Measurements from ENCODE around the gene FIBCD1.

The FIBCD1 gene

DNA sequence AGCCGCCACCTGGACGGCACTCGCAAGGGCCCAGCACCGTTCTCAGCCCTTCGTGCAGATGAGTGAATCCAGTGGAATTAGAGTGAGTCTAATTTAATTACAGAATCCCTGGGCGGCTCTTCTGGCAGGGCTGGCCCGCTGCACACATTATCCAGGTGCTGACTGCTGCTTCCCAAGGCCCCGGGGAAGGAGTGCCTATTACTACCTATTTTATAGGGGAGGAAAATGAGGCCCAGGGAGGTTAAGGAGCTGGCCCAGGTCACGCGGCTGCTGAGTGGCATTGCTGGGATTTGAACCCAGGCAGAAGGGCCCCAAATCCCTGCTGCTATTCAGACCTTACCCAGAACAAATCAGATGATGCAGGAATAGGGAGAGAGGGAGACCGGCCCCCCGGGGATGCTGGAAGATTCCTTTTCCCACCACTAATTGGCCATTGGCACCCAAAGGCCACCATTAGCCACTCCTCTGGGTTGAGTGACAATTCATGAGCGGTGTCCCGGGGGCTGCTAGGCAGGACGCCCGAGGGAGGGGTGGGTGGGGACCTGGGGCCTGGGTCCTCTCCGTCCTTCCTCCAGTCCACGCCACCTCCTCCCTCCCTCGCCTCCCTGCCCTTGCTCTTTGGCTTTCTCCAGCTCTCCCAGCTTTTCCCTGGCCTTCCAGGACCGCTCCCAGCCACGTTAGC is 32.2 kb downstream of the FIBCD1 start:
- DNase-seq (ENCODE audit: low spot score): no peak

GRCh38 chr9:130905902-130906734 is 32.9 kb downstream of the FIBCD1 start:
- DNase-seq (ENCODE audit: low spot score): no peak

DNA sequence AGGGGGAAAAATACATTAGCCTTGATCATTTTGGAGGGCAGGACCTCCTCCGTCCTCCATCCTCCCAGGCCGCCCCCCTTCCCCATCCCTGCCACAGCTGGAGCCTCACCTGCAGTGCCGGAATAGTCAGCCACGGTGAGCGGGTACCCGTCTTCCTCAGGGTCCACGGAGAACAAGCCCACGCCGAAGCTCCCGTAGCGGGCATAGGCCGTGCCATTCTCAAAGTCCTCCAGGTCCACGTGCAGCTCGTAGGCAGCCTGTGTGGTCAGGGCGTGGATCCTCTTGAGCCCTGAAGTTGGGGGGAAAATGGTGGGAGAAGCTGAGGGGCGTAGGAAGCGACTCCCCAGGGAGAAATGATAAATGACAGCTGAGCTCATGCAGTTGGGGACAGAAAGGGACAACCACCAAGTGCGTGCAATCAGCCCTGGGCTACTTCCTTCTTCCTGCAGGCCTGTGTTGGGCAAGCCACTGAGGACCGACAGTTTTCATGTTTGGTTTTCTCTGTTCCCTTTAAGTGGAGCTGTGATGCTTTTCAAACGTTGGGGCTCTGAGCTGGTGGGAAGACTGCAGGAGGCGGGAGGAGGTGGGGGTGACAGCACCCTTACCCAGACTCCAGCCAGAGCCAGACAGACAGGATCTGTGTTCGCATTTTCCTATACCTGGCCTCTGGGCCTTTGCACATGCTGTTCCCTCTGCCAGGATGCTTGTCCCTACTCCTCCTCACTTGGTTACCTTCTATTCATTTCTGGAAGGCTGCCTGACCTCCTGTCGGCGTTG is 33.7 kb downstream of the FIBCD1 start:
- no peak for DNase-seq (ENCODE audit: low spot score)

- no peak for DNase-seq (ENCODE audit: low spot score)
Measured at GRCh38 chr9:130904070-130905044, 34.7 kb downstream of the FIBCD1 start.

DNA sequence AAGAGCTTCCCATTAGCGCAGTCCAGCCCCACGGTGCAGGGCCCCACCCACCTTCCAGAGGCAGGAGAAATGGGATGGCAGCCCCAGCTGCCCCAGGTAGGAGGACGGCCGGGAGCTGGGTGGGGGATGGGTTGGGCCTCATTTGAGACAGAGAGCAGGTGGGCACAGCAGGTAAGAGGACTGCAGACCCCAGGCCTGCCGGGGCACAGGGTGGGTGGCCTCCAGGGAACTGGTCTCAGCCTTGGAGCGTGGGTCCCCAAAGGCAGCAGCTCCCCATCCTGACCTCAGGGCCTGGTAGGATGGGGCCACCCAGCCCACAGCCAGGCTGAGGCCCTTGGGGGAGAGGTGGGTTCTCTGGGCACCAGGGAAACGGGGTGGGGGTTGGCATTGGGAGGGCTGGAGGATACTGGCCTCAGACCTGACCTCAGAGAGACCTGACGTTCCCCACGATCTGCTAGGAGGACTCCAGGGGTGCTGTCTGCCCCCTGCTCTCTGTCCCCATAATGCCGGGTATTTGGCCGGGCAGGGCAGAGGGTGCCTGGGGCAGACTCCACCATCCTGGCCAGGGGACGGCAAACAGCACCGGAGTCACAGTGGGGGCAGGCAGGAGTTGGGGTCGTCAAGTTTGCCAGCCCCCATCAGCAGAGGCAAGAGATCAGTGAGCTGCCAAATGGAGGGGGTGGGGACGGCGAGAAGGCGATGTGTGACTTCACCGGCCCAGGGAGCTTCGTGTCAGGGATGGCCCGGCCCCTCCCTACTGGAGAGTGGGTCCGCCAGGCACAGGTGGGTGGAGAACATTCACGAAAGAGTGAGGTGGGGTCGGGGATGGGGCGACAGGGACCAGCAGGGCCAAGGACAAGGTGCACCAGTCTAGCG is 35.6 kb downstream of the FIBCD1 start:
- no peak for DNase-seq (ENCODE audit: low spot score)

GRCh38 chr9:130902204-130903185 is 36.6 kb downstream of the FIBCD1 start:
- no peak for DNase-seq (ENCODE audit: low spot score)

- DNase-seq (ENCODE audit: low spot score): no peak
Measured at GRCh38 chr9:130901498-130902203, 37.4 kb downstream of the FIBCD1 start.

GRCh38 chr9:130900701-130901497 is 38.1 kb downstream of the FIBCD1 start:
- no peak for DNase-seq (ENCODE audit: low spot score)

DNA sequence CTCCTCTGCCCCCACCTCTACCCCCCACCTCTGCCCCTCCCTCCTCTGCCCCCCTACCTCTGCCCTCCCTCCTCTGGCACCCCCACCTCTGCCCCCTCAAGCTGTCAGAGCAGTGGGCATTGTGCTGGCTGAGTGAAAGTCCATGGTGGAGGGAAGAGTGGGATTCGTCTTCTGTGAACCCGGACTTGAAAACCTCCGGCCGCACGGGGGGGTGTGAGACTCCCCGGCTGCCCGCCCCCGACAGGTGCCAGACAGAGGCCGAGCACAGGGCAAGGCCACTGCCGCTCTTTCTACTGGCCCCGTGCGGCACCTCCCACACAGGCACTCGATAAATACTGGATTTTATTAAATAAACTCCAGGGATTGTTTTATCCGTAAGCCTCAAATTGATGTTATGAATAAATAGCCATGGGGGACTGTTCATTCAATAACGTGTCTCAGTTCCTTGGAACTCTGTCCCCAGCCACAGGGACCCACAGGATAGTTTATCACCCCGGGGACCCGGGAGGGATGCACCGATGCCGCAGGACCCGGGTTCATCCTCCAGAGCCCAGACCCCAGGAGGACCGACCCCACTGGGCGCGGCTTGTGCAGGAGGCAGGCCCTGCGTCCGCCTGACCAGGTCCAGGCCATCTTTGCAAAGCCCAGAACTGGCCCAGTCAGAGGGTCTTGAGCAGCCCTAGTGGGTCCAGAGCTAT is 39.8 kb downstream of the FIBCD1 start:
- no peak for DNase-seq (ENCODE audit: low spot score)

DNA sequence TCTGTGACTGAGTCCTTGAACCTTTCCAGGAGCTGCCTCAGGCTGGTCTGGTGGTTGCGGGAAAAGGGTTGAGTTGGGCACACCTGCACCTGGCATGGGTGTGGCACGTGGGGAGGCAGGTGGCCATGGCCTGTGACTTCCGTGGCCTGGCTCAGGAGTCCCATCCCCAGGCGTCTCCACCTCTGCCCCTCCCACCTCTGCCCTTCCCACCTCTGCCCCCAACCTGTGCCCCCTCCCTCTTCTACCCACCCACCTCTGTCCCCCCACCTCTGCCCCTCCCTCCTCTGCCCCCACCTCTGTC is 40.5 kb downstream of the FIBCD1 start:
- no peak for DNase-seq (ENCODE audit: low spot score)

GRCh38 chr9:130897848-130898551 is 41.0 kb downstream of the FIBCD1 start:
- DNase-seq (ENCODE audit: low spot score): no peak

DNA sequence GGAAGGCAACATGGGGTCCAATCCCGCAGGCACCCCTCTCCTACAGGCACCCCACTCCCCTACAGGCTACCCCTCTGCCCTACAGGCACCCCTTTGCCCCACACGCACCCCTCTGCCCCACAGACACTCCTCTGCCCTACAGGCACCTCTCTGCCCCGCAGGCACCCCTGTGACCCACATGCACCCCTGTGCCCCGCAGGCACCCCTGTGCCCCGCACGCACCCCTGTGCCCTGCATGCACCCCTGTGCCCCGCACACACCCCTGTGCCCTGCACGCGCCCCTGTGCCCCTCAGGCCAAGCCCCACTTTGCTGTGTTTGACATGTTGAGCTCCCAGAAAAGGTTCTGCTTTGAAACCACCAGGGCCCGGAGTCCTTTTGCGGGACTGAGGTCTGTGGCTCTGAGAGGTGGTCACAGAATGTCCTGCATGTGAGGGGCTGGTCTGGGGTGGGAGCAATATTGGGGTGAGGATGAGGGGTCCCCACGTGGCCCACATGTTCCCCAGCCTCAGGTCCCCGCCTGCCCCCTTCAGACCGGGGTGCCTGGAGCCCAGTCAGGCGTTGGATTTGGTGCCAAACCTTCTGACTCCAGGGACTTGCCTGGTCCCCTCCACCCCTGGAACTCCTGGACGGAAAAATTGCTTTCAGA is 41.8 kb downstream of the FIBCD1 start:
- DNase-seq (ENCODE audit: low spot score): no peak

DNA sequence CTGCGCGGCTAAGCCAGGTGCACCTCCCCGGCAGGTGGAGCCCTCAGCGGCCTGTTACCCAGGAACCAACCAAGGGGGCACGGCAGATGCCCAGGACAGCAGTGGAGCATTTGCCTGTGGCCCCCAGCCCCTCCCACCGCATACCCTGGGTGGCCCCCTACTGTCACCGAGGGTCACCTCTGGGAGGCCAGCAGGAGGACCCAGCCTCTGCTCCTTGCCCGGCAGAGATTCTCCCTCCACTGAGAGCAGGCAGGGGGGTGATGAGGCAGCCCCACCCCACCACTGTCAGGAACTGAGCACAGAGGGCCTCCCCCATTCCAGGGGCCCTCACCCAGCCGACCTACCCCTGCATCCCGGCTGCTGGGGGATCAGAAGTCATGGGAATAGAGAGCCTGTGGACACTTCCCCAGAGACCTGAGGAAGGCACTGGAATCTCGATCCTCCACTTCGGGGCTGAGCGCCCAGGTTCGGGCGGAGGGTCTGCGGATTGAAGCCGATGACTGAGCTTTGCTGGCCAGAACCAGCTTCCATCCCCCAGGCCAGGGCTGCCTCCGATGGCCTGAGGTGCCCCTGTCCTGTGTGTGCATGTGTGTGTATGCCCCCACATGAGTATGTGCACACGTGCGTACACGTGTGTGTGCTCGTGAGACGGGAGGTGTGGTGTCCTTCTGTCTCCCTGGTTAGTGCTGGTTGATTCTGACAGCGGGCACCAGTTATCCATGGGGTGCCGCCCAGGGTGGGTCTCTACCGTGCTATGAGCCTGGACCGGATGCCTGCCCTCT is 42.6 kb downstream of the FIBCD1 start, which contains the start of gene QRFP:
QRFP (minus strand) TSS at position 580 of the 782 bp plus-strand sequence. CDS start 2,974 bp downstream, outside the sequence.
- peak; percentile 62 for DNase-seq (ENCODE audit: low spot score)

DNA sequence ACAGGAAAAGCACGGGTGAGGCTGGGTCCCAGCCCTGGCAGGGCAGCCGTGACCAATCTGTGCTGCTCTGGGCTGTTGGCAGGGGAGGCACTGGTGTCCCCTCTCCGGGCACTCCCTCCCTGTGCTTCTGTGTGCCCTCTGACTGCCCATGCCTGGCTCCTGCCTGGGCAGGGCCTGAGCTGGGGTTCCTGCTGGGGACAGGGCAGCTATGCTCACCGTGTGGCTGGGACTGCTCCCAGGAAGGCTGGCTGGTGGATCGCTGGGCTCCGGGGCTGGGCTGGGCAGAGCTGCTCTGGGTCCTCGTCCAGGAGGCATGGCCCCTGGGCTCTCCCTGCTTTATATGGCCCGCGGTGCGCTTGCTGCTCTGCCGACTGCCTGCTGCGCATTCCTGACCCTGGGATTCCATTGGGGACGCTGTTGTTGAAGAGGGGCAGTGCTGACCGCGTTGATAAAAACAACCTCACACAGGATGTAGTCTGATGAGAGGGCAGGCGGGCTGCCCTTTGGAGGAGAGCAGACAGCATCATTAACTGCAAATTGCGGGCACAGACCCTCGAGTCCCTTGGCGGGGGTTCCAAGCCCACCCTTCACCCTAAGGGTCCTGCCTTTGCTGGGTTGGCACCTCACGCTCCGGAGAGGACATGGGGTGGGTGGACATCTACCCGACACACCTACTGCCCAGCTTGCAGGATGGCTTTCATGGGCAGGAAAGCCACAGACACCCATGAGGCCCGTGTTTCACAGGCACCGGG is 43.4 kb downstream of the FIBCD1 start:
- no peak for DNase-seq (ENCODE audit: low spot score)

DNA sequence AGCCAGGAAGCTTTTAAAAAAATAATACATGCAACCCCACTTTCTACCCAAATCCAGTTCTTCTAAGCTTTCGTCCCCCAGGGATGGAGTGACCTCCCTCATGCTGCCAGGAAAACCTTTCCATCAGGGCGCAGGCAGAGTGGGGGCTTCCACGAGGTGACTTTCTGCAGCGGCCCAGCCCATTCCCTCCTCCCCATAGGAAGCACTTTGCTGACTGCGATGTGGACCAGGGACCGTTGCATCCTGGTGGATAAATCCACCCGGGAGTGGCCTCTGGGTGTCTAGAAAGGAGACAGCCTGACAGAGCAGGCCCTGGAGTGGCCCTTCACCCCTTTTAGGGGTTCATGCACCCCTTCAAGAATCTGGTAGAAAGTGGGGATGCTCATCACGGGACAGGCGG is 44.0 kb downstream of the FIBCD1 start:
- no peak for DNase-seq (ENCODE audit: low spot score)
